SK-N-MC (cell line): Measurements from ENCODE around the gene MMP3.

Experiments
- DNase-seq: peaks from one replicate; pipeline ENCODE4 v3.0.0-alpha.2; 2011; ENCODE audit warnings: low read depth, low spot score
- H3K27ac ChIP-seq: fragments of 200-600 bp; sonication (generic); 2 replicates; pipeline ENCODE4 v1.5.1; 2016; ENCODE audit warnings: mixed run types
- H3K36me3 ChIP-seq: fragments of 200-600 bp; sonication (generic); 2 replicates; pipeline ENCODE4 v1.6.1; 2017; ENCODE audit warnings: antibody characterized with exemption, low read length, mixed read lengths; ENCODE audit not compliant: insufficient read depth
- H3K4me3 ChIP-seq: fragments of 200-600 bp; sonication (generic); 2 replicates; pipeline ENCODE4 v1.5.1; 2016
- H3K9ac ChIP-seq: fragments of 200-600 bp; sonication (generic); 2 replicates; pipeline ENCODE4 v1.8.0; 2017; ENCODE audit warnings: mixed run types, mixed read lengths; ENCODE audit not compliant: insufficient read length
- H3K9me3 ChIP-seq: fragments of 200-600 bp; sonication (generic); 2 replicates; pipeline ENCODE4 v1.6.1; 2017; ENCODE audit warnings: low read depth, mild to moderate bottlenecking, antibody characterized with exemption, low read length, moderate library complexity, mixed read lengths
- EZH2 ChIP-seq: fragments of 200-600 bp; sonication (generic); IDR thresholded peaks from one replicate; pipeline ENCODE4 v1.6.1; 2017; ENCODE audit warnings: antibody characterized with exemption
- FOXP2 ChIP-seq: optimal IDR thresholded peaks from 2 replicates; pipeline ENCODE3; 2011; ENCODE audit warnings: mild to moderate bottlenecking, moderate library complexity; ENCODE audit not compliant: insufficient read depth; ENCODE audit errors: extremely low read length, control extremely low read depth
- POLR2AphosphoS5 ChIP-seq: IDR thresholded peaks from 2 replicates; pipeline ENCODE4 v1.6.1; 2012; ENCODE audit warnings: mild to moderate bottlenecking, low read depth, low read length, borderline replicate concordance

MMP3 gene

DNA sequence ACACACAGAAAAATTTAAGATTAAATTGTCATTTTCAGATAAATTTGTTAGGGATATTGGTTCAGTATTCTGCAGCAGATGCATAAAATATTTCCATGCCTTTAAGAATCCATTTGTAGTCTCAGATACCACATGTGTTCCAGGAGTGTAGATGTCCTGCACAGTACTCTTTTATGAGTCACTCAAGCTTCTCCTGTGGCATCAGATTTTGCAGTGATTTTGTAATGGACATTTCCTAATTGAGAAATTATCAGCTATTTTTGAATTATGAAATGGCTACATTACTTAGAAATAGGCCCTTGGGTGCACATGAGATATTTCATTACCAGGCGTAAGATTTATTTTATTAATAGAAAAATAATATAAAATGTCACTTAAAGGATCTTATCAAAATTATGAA, 18.9 kb downstream of the MMP3 start:
- Histone ChIP-seq H3K9ac (no peak overlapping the region), H3K27ac (no peak overlapping the region), H3K4me3 (no peak overlapping the region), H3K9me3 (no peaks in the 10 kb centered on the region), H3K36me3 (no peaks in the 10 kb centered on the region)
- DNase-seq: no peak
- no peak for TF ChIP-seq POLR2AphosphoS5
- TF ChIP-seq FOXP2: no peak
- TF ChIP-seq EZH2: no peak

GRCh38 chr11:102819491-102819890, 23.9 kb downstream of the MMP3 start:
- Histone ChIP-seq H3K27ac (no peak overlapping the region), H3K36me3 (no peaks in the 10 kb centered on the region), H3K9ac (no peak overlapping the region), H3K9me3 (no peaks in the 10 kb centered on the region), H3K4me3 (no peak overlapping the region)
- DNase-seq: no peak
- no peak for TF ChIP-seq EZH2
- TF ChIP-seq POLR2AphosphoS5: no peak
- TF ChIP-seq FOXP2: no peak

GRCh38 chr11:102813484-102813883, 29.9 kb downstream of the MMP3 start:
- Histone ChIP-seq H3K27ac (no peak overlapping the region), H3K9ac (no peak overlapping the region), H3K36me3 (no peaks in the 10 kb centered on the region), H3K4me3 (no peak overlapping the region), H3K9me3 (no peaks in the 10 kb centered on the region)
- TF ChIP-seq EZH2 (no peak), FOXP2 (no peak), POLR2AphosphoS5 (no peak)
- DNase-seq: no peak

DNA sequence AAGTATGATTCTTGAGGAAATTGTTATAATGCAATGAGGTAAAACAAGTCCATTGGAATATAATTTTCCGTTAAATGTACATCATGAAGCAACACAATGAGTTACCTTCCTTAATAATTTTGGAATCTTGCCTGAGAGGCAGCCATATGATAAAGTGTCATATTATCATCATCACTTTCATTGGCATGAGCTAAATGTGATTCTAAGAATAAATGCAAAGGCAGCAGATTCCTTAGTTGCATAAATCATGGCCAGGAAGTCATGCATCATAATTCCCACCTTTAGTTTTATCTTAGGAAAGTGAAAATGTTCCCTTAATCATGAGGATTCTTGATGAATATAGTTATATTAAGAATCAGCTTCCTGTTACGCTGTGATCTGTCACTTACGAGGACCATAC, 31.2 kb downstream of the MMP3 start:
- Histone ChIP-seq H3K4me3 (0 out of 2 replicates have a peak overlapping the region, but pooled peaks have one; percentile 1), H3K9me3 (no peaks in the 10 kb centered on the region), H3K36me3 (no peaks in the 10 kb centered on the region), H3K9ac (no peak overlapping the region), H3K27ac (no peak overlapping the region)
- no peak for TF ChIP-seq FOXP2
- no peak for TF ChIP-seq POLR2AphosphoS5
- no peak for TF ChIP-seq EZH2
- DNase-seq: no peak

GRCh38 chr11:102810950-102811660, 32.3 kb downstream of the MMP3 start:
- peak overlapping the region; percentile 29 for H3K9ac ChIP-seq
- peak; percentile 26 for DNase-seq

DNA sequence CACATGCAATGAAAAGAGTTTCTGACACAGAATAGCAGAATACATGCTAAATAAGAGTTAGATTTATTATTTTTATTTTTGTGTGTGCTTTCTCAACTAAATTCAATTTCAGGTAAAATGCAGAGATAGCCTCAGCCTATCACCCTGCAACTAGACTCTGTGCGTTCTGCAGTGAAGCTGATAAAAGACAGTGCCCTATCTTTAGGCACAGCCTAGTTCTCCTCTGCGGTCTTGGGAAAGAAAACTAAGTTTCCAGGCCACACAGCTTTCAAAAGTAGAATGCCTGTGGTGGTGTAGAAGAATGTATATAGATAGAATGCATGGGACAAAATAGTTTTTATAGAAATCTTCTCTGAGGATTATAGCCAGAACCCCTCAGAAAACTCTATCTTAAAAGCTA, 33.4 kb downstream of the MMP3 start:
- no peak overlapping the region for H3K27ac ChIP-seq
- H3K9me3 ChIP-seq: no peaks in the 10 kb centered on the region
- H3K4me3 ChIP-seq: no peak overlapping the region
- no peak overlapping the region for H3K9ac ChIP-seq
- no peaks in the 10 kb centered on the region for H3K36me3 ChIP-seq
- no peak for DNase-seq
- TF ChIP-seq POLR2AphosphoS5: no peak
- no peak for TF ChIP-seq FOXP2
- TF ChIP-seq EZH2: no peak

More at GRCh38 chr11:102810950-102811660, 32.3 kb downstream of the MMP3 start:
- Histone ChIP-seq H3K36me3 (no peaks in the 10 kb centered on the region), H3K27ac (no peak overlapping the region), H3K4me3 (no peak overlapping the region), H3K9me3 (no peaks in the 10 kb centered on the region)
- TF ChIP-seq EZH2: no peak
- TF ChIP-seq POLR2AphosphoS5: no peak
- TF ChIP-seq FOXP2: no peak

DNA sequence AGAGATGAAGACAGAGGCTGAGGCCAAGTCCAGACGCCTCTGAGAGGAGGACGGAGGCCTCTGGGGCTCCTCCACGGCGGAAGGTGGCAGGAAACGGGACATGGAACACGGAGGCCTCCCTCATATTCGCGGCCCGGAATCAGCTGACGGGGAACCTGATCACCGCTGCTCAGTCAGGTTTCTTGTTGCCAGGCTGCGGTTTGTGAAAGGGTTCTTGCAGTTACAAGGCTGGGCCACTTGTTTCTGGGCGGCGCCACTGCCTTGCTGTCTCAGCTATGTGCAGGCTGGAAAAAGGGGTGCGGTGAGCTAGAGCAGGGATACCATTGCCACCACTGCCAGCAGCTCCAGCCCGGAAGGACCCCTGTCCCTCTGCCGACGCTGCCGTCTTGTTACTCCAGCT, 35.5 kb downstream of the MMP3 start:
- no peak for DNase-seq

DNA sequence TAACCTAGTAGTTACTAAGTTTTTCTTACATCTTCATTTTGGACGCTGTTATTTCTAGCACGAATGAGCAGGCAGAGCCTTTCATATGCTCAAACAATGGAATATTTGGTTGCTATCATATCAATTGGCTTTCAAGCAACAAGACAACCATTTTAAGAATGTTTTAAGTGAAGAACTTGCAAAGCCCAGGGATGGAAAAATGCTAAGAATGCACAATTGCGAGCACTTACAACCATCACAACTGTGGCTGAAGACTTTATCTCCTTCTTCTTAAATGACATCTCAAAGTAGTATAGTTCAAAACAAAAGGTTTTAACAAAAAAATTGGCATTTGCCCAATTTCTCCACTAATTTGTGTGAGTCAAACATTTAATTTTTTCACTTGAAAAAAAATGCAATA, 37.1 kb downstream of the MMP3 start:
- H3K9ac ChIP-seq: no peak overlapping the region
- TF ChIP-seq POLR2AphosphoS5 (no peak), FOXP2 (no peak), EZH2 (no peak)
- no peak overlapping the region for H3K4me3 ChIP-seq
- no peak overlapping the region for H3K27ac ChIP-seq
- no peak for DNase-seq
- H3K36me3 ChIP-seq: no peaks in the 10 kb centered on the region
- H3K9me3 ChIP-seq: no peaks in the 10 kb centered on the region

More for the DNA sequence above, 35.5 kb downstream of the MMP3 start:
- no peaks in the 10 kb centered on the region for H3K36me3 ChIP-seq
- no peak overlapping the region for H3K27ac ChIP-seq
- TF ChIP-seq FOXP2: no peak
- TF ChIP-seq EZH2: no peak
- TF ChIP-seq POLR2AphosphoS5: no peak
- H3K9ac ChIP-seq: no peak overlapping the region
- no peak overlapping the region for H3K4me3 ChIP-seq
- H3K9me3 ChIP-seq: no peaks in the 10 kb centered on the region

DNA sequence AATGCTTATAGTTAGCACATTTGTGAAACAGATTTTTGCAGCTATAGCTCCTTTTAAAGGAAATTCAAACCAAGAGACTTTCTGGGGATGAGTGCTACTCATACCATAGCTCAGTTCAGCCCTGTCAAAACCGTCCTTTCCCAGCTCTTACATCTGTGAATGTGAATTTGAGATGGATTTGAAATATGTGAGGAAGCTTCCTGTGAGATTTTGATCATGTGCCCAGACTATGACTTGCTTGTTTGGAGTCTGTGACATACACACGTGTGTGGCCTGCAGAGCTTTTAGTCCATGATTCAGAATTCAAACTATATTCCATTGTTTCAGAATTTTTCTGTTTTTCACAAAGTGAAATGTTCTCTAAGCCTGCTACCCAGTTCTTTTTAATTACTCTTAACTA, 41.1 kb downstream of the MMP3 start:
- no peaks in the 10 kb centered on the region for H3K9me3 ChIP-seq
- H3K4me3 ChIP-seq: no peak overlapping the region
- no peak for DNase-seq
- TF ChIP-seq FOXP2 (no peak), EZH2 (no peak), POLR2AphosphoS5 (no peak)
- H3K9ac ChIP-seq: no peak overlapping the region
- no peak overlapping the region for H3K27ac ChIP-seq
- H3K36me3 ChIP-seq: no peaks in the 10 kb centered on the region
